Renal pelvis (tissue), 12 donors: Measurements from ENCODE around the gene DNAH10. TPM values are rescaled to one million over a fixed set of nuclear protein-coding genes. Genes with fewer than 3 reads are reported as not detected.

ENCODE experiments used
- DNase-seq: peaks from one replicate; pipeline ENCODE4 v3.0.0-alpha.2; 2013
- long read RNA-seq, 16 experiments: transcript quantifications; one replicate each; lab custom pipeline, GENCODE V29; 2026
- polyA plus RNA-seq, 3 donors: library from polyadenylated mRNA; unstranded; fragments of 120-200 nt; gene quantifications; one replicate each; pipeline ENCODE4 v1.2.1, GENCODE V29; 2013; ENCODE audit not compliant: insufficient read length in 3 of 3

Gene DNAH10
- 1 to 10 TPM; 6.1 to 7.6 (median 7.5) TPM for polyA plus RNA-seq
- long read RNA-seq, donor 1 = 0 reads
- long read RNA-seq, donor 2, partial matches to known transcripts = 0 of 27 reads
- long read RNA-seq, donor 2, other reads (novel, unspliced or antisense) = 27 of 27 reads
- long read RNA-seq, donor 3 = 0 reads
- long read RNA-seq, donor 4, partial matches to known transcripts = 9 of 9 reads
- long read RNA-seq, donor 4, other reads (novel, unspliced or antisense) = 0 of 9 reads
- long read RNA-seq, donor 5 = 0 reads
- long read RNA-seq, donor 6, partial matches to known transcripts = 6 of 21 reads
- long read RNA-seq, donor 6, other reads (novel, unspliced or antisense) = 15 of 21 reads
- long read RNA-seq, donor 7 = 0 reads
- long read RNA-seq, donor 8 = 0 reads
- long read RNA-seq, donor 9 = 0 reads
- long read RNA-seq, donor 10 = 0 reads
- long read RNA-seq, donor 11 = 0 reads
- long read RNA-seq, donor 12, partial matches to known transcripts = 0 of 46 reads
- long read RNA-seq, donor 12, other reads (novel, unspliced or antisense) = 46 of 46 reads
- long read RNA-seq, donor 13 = 0 reads
- long read RNA-seq, donor 14 = 0 reads
- long read RNA-seq, donor 15, partial matches to known transcripts = 7 of 7 reads
- long read RNA-seq, donor 15, other reads (novel, unspliced or antisense) = 0 of 7 reads
- long read RNA-seq, donor 16 = 0 reads

- DNase-seq = peak; percentile 52
Observed at GRCh38 chr12:123761841-123762714, at the start of gene DNAH10. Gene DNAH10 (plus strand): TSS chr12:123762301. CDS start chr12:123762337, 36 bp downstream.

DNA sequence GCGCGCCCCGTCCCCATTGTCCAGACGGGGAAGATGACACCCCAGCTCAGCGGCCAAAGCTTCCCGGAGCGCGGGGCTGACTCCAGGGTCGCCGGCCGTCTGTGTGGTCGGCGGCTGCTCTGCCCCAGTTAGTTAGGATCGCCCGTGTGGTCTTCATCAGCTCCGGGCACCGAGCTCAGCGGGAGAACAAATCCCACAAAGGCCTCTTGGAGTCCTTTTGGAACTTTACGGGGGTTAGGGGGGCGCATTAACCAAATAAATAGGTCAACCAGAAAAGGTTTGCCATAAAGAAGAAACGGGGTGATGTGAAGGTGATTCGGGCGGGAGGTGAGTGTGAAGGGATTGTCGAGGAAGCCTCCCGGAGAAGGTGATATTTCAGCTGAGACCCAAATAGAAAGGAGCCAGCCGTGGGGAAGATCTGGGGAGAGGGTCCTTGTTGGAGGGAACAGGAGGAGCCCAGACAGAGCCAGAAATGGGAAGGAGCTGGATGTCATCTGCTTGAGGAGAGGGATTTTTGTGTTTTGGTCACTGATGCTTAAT lies 49.3 kb upstream of the DNAH10 start:
- peak; percentile 4 for DNase-seq

GRCh38 chr12:123713398-123713797 lies 48.7 kb upstream of the DNAH10 start:
- no peak for DNase-seq

- no peak for DNase-seq
Observed at GRCh38 chr12:123713823-123714585, 48.1 kb upstream of the DNAH10 start.

DNA sequence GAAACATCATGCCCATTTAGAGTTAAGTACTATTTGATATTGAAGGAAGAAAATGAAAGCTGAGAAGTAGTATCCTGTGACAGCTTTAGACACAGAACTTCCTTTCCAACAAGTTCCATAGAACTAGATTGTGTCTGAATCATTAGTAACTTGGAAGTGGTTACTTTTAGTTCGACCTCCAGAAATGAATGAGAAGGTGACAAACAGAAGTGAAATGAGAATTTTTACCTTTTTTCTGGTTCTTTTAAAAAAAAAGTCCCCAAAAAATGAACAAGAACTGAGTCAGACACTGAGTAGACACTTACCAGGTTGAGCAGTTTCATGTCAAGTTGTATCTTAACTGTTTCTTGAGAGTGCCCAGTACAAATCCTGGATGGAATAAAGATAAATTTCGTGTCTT lies 46.9 kb upstream of the DNAH10 start:
- DNase-seq = no peak

DNA sequence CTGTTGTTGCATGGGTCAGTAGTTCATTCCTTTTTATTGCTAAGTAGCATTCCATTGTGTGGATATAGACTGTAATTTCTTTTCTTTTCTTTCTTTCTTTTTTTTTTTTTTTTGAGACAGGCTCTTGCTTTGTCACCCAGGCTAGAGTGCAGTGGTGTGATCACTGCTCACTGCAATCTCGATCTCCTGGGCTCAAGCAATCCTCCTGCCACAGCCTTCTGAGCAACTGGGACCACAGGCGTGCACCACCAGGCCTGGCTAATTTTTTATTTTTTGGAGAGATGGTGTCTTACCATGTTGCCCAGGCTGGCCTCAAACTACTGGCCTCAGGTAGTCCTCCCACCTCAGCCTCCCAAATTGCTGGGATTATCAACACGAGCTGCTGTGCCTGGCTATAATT lies 44.8 kb upstream of the DNAH10 start:
- DNase-seq = no peak

GRCh38 chr12:123720141-123720814 lies 41.8 kb upstream of the DNAH10 start:
- no peak for DNase-seq

DNA sequence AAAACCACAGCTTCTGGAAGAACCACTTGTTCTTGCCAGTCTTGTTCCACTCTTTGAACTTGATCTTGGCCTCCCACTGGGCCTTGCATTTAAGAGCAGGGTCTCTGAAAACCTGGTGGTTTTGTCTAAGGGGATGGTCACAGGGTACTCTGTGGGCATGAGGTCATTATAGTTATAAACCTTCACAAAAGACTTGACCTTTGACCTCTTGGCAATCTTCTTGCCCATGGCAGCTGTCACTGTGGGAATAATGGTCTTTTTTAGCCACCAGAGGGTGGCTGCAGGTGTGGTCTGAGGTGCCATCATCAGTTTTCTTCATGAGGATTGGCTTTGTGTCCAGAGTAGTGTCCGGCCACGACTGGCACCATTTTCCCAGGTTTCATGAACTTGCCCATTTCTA lies 40.9 kb upstream of the DNAH10 start:
- DNase-seq = no peak

- DNase-seq = no peak
Observed at GRCh38 chr12:123723011-123723410, 39.1 kb upstream of the DNAH10 start.

GRCh38 chr12:123723765-123724164 lies 38.3 kb upstream of the DNAH10 start:
- DNase-seq = no peak

GRCh38 chr12:123726244-123726643 lies 35.9 kb upstream of the DNAH10 start:
- DNase-seq = no peak

GRCh38 chr12:123726962-123727361 lies 35.1 kb upstream of the DNAH10 start:
- no peak for DNase-seq

DNA sequence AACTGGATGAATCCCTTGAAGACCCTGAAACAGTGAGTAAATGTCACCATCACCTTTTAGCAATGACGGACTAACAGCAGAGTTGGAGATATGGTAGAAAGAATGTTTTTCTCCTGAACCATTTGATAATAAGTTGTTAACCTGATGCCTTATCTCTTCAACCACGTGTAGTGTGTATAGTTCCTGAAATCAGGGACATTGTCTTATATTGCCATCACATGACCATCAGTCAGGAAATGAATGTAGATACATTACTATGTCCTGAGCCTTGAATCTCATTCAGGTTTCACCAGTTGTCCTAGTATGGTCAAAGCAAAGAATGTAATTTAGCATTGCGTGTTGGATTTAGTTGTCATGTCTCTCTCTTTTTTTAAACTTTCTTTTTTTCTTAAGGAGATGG lies 34.2 kb upstream of the DNAH10 start:
- no peak for DNase-seq

GRCh38 chr12:123731596-123731995 lies 30.5 kb upstream of the DNAH10 start:
- no peak for DNase-seq

DNA sequence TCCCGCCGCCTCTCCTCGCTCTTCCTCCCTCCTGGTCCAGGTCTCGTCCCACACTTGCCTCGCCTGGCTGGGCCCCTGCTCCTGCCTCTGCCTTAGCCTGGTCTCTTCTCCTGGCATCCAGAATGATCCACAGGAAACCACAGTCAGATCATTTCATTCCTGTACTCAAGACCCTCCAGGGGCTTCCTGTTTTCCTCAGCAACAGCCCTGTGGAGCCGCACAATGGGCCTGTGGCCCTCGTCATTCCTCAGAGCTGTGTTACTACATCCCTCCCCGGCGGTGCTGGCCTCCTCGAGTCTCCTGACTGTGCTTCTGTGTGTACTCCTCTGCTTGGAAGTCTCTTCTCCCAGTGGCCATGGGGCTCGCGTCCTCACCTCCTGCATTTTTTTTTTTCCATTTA lies 29.9 kb upstream of the DNAH10 start:
- DNase-seq = no peak

- no peak for DNase-seq
Observed at GRCh38 chr12:123733229-123733628, 28.9 kb upstream of the DNAH10 start.

GRCh38 chr12:123734268-123734667 lies 27.8 kb upstream of the DNAH10 start:
- no peak for DNase-seq

- no peak for DNase-seq
Observed at GRCh38 chr12:123741937-123742572, 20.0 kb upstream of the DNAH10 start.

- no peak for DNase-seq
Observed at GRCh38 chr12:123743002-123743401, 19.1 kb upstream of the DNAH10 start.

GRCh38 chr12:123744836-123745235 lies 17.3 kb upstream of the DNAH10 start:
- DNase-seq = no peak
